GM21723 (cell line): ENCODE data around the gene VIPR2.

Experiments
- ATAC-seq: cut with Tn5 transposase; IDR thresholded peaks from one replicate; pipeline ENCODE4 v1.9.1; 2021; ENCODE audit warnings: mild to moderate bottlenecking, moderate library complexity; ENCODE audit not compliant: unreplicated experiment

Gene VIPR2

DNA sequence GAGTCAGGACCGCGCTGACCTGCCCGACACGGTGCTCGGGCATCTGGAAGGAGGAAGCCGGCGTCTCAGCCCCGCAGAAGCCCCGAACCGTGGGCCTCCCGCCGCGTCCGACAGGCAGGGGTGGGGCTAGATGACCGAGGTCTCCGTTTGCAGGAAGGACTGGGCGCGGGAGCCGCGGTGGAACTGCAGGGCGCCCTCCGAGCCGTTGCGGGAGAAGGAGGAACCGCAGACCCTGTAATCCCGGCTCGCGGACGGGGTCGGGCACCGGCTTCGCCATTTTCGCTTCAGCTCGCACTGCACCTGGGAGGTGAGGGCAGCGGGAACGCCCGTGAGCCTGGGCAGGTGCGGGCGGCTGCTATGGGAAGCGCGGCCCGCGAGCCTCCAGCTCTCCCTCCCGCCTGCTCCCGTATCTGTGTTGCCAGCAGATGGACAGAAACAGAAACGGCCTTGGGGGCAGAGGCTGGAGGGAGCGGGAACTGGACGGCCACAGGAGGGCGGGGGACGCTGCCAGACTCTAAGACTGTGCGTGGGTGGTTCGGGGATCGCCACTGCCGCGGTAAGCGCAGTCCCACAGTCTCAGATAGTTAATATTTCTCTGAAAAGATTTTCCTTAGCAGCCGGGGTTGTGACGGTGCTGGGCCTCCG lies 114.1 kb downstream of the VIPR2 start:
- no peak for ATAC-seq

DNA sequence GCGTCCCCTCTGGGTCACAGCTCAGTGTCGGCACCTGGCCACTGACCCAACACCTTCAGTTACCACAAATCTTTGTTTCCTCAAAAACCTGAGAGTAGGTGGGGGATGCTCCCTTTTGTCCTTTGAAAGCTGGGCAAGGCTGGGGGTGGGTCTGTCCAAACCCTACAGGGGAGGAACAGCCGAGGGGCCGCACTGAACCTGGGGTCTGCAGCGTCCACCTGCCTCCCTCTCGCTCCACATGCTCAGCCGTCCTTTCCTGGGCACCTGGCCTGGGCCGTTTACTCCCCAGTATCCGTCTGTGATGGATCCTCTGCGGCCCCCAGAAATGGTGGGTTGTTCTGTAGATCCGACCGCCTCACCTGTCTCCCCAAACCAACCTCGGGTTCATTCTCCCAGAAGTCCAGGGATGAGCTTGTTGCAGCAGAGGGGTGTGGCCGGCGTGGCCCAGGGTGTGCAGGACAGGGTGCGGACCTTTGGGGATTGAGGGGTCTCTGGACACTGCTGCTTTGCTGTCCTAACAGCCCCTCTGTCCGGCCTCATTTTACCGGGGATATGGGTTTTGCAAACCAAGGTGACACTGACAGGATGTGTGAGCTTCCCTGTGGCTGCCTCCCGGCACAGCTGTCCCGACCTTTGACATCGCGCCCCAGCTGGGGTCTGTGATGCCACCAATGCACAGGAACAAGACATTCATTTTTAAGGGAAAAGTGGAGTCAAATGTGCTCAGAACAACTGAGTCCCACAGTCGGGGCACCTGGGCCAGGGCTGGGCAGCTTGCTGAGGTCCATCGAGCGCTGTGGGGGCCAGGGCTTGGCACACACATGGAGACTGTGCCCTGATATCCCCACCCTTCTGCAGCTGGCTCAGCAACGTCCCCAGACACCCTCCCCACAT lies 115.9 kb downstream of the VIPR2 start:
- no peak for ATAC-seq

DNA sequence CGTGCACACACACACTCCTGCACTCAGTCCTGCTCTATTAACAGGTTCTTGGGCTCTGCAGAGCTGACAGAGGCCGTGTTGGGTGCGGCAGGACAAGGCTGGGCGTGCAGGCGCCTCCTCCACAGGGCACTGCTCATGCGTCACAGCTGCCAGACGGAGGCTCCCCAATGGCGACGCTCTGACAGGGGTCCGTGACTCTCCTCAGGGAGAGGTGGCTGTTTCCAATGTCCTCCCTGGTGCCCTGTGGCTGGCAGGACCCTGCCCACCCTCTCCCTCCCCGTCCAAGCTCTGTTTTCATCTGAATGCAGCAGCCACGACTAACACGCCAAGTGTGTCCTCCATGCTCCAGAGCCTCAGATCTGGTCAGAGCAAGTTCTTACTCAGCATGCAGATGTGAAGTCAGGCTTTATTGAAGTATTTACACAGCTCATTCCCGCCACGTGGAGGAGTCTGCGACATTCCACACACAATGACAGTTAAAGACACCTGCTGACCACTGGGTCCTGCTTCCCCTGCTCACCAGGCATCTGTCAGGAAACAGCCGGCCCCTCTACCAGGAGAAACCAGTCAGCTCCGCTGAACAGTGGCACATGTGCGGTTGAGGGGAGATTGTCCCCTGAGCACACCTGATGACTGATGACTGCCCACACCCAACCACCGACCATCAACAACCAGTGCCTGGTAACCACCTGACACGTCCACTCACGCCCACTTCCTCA lies 116.7 kb downstream of the VIPR2 start:
- ATAC-seq, result no peak

DNA sequence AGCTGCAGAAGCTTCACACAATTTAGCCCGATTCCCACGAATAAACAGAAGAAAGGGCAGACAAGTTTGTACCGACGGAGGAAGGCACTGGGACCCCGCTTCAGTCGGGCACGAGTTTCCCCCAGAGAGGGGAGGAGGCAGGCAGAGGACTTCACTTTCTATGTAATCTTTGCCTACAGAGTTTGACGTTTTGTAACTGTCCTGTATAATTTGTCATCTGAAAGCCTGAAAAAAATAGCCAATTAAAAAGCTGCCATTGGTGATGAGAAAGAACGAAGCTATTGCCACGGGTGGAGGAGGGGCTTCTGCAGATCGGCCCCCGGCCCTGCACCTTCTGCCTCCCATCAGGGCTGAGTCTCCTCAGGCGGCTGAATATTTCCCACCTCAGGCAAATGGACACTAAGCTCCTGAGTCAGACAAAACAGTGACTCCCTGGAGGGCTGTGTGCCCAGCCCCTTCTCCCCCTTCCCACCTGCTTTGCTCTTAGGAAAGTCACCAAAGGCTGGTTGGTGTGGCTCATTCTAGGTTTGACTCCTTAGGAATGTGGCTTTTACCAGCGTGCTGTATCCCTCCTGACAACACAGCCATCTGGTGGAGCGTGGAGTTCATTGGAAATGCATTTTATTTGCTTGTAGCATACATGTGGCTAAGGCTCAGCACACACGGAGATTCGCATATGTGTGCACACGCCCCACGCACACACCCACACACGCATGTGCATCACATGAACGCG lies 117.4 kb downstream of the VIPR2 start:
- no peak for ATAC-seq

DNA sequence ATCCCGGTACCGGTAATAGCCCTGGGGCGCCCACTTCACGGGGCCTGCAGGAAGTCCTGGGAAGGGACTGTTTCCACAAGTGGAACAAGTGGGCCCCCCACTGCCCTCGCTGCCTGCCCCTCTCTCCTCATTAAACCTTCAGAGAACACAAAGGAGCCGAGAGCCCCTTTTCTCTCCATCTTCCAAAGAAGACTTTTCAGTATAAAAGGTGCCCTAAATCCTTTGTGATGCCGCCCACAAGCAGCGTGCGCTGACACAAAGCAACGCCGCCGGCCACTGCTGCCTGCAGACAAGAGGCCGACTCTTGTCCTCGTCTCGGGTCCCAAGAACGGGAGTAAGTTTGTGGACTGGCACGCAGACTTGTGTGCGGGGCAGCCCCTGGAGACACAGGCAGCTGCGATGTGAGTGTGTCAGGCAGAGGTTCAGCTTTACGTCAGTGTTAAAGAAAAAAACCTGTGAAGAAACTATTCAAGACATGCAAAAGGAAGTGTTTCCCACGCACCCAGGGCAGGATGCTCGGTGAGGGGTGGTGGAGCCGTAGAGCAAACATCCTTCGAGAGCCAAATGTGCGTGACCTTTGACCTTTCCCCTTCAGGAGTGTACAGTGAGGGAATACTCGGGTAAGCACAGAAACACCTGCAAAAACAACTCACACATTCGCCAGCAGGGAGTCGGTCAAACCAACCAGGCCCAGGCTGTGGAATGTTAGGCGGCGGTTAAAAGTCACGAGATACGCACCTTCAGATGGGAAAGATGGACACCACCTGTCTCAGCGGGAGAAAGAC lies 118.2 kb downstream of the VIPR2 start:
- no peak for ATAC-seq

DNA sequence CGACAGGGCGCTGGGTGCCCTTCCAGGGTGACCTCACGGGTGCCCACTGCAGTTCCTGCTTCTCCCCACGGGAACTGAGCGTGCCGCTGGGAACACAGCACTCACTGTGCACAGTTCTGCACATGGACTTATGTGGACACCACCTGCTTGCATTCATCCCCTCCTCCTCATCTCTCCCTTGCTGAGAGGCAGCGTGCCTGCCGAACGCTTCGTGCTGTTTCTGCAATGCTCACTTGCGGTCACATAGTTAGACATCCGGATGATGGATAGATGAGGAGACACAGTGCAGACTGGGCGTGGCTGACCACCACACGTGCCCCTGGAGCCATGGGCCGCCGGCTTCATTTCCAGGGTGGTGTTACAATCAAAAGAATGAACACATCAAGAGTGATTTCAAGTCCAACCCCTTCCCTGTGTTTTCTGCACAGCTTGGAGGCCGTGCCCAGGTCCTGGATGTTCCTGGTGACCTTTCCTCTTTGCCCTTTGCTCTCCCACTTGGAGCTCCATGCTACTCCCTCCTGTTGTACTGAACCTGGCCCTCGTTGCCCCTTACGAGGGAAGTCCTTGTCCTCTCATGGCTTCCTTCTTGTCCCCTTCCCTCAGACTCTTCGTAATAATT lies 119.4 kb downstream of the VIPR2 start:
- no peak for ATAC-seq

DNA sequence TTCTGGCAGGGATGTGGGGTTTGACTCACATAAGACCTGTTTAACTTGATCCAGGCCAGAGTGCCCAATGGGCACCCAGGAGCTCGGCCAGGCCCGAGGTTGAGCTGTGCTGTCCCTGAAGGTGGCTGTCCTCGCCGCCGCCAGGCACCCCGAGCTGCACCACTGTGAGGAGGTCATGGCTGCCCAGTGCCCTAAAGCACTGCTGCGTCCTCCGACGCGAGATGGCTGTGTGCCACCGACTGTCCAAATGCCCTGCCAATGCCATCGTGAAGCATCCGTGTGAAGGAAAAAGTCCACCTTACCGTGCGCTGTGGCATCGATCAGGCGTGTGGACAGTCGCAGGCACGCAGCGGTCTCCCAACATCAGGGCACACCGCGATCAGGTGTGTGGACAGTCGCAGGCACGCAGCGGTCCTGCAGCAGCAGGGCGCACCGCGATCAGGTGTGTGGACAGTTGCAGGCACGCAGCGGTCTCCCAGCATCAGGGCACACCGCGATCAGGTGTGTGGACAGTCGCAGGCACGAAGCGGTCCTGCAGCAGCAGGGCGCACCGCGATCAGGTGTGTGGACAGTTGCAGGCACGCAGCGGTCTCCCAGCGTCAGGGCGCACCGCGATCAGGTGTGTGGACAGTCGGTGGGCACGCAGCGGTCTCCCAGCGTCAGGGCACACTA lies 120.3 kb downstream of the VIPR2 start:
- no peak for ATAC-seq

DNA sequence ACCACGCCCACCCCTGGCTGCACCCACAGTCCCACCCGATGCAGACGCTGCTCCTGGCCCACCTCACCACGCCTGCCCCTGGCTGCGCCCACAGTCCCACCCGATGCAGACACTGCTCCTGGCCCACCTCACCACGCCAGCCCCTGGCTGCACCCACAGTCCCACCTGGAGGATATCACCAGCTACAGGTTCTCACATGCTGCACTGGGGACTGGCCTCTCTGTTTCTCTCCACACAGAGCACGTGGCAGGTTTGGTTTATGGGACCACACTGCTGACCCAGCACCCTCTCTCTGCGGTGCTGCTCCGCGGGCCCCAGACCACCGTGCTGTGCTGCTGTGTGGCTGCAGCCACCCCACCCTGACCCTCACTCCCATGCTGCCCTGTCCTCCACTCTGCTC lies 120.9 kb downstream of the VIPR2 start:
- no peak for ATAC-seq

DNA sequence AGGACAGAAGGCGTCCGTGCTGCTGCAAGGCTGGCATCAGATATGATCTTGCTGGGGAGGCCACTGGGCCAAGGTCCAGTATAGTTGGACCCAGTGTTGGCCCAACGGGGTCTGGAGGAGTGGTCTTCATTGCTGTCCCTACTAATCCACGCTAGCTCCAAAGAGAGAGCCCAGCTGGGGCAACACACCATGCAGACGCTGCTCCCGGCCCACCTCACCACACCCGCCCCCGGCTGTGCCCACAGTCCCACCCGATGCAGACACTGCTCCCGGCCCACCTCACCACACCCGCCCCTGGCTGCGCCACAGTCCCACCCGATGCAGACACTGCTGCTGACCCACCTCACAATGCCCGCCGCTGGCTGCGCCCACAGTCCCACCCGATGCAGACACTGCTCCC lies 121.5 kb downstream of the VIPR2 start:
- ATAC-seq, result no peak

DNA sequence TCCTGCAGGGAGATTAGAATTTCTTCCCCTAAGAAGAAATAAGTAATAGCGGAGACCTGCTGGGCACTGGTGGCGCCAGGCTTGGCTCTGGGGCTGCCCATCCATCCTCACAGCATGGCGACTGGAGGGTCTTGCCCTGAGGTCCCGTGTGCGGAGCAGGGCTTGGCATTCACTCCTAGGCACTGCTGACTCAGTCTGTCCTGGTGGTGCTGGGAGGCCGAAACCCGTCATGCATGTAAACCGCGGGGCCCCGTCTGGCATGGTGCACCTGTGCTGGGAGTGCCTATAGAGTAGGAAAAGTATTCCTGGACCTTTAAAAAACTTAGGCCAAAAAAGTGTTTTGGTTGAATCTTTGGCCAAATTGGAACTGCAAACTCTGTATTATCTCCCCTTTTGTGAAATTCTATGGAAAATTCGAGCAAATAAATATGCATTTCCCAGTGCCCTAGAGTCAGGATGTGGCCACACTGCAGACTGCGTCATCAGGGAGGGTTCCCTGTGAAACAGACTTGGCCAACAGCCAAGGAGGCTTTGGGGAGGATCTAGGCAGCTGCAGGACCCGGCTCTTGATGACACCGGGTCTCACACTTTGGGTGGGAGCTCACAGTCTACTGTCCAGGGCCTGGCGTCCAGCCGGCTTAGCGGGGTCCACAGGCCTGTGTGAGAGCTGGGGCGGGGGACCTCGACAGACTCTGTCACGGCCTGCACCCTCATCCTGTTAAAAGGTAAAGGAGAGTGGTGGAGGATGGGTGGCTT lies 122.3 kb downstream of the VIPR2 start:
- ATAC-seq, result no peak

DNA sequence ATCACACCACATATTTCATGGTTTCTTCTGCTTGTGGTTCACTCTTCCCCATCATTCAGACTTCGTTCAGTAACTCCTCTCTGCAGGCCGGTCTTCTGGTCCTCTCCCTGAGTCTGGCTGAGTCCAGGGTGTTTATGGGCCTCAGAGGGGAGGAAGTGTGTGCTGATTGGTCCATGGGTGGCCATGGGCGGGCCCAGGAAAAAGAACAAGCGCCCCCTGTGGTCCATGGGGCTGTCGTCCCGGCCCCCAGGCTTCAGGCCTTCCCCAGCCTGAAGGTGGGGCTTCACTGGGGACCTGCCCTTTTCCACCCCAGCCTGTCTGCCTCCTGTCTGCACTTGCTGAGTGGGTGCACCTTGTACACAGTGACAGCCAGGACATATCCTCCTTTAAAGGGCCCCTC lies 123.7 kb downstream of the VIPR2 start:
- no peak for ATAC-seq

DNA sequence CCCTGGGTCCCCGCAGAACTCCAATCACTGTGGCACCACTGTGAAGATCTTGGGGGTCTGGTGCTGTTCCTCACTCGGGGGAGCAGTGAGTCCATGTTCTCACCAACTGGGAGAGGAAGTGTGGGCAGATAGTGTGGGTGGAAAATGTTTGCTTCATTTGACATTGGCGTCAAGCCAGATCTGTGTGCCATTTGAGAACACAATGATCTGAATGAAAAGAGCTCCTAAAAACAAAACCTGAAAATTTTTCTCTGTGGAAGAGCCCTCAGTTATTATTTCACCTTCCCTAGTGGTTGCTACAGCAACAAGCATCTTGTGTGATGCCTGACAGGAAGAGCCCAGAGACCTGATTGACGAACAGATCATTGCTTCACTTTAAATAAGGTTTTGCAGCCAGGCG lies 125.6 kb downstream of the VIPR2 start:
- ATAC-seq, result no peak

DNA sequence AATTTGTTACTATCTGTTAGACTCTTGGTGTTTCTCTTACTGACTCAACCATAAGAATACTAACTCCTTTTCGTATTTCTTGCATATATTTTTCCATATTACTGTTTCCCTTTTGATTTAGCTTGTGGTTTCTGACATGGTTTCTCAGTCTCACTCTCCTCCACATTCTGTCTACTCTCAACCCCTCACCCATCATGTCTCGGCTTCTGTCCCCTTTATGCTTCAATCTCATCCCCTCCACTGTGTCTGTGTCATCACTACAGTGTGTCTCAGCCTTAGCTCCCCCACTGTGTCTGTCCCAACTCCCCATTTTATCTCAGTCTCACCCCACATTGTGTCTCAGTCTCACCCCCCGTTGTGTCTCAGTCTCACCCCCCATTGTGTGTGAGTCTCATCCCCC lies 126.9 kb downstream of the VIPR2 start:
- ATAC-seq, result no peak

DNA sequence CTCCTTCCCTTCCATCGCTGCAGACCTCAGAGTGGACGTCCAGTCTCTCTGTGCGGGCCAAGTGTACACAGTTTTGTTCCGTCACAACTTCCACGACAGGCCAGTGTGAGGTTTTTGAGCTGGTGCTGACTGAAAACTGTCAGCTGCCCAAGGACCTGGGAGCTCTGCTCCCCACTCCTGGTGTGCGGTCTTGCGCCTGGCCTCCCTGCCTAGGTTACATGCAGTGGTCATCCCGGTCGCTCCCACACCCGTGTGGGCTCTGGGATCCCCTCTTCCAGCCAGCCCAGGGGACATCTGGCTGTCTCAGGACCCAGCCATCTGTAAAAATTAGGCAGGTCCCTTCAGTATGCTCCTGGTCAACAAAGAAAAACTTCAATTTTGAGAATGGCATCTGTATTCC lies 127.5 kb downstream of the VIPR2 start:
- no peak for ATAC-seq

DNA sequence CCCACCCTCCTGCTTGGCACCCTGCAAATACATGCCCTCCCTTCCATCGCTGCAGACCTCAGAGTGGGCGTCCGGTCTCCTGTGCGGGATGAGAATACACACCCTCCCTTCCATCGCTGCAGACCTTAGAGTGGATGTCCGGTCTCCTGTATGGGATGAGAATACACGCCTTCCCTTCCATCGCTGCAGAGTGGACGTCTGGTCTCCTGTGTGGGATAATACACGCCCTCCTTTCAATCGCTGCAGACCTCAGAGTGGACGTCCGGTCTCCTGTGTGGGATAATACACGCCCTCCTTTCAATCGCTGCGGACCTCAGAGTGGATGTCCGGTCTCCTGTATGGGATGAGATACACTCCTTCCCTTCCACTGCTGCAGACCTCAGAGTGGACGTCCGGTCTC lies 128.1 kb downstream of the VIPR2 start:
- ATAC-seq, result no peak

DNA sequence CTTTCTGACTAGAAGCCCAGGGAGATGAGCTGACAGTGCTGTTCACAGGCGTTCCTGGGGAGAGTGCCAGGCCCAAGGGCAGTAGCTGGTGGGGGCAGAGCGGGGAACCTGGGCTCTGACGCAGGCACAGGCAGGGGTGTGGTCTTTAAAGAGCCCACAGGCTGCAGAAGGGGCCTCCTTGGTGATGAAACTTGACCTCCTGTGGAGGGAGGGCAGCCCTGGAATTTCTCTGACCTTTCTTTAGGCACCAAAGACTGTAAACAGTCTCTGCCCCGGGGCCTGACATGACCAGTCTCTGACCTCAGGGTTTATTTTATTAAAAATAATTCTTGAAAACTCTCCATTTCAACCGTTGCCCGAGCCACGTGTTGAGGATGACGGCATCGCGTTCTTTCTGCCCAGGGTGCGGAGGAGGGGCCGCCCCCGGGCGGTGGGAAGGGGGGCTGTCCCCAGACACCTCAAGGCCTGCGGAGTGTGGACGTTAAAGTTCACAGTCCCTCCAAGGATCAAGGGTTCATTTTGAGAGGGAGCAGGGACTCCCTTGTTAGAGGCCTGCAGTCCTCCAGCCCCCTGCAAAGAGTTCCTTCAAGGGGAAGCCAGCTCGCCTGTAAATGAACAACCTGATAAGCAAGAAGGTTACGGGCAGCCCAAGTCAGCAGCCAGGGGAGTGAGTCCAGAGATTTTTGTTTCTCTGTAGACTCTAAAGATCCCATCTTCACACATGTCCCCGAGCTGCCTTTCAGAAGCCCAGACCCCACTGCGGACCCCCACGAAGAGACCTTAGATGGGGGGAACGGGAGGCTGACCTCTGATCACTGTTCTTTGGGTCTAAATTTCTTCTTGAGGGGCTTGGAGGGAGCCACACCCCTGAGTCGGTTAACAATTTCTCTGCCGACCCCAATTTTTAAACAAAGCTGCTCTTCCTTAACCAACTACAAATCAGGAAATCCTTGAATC lies 128.9 kb downstream of the VIPR2 start:
- ATAC-seq, result no peak

DNA sequence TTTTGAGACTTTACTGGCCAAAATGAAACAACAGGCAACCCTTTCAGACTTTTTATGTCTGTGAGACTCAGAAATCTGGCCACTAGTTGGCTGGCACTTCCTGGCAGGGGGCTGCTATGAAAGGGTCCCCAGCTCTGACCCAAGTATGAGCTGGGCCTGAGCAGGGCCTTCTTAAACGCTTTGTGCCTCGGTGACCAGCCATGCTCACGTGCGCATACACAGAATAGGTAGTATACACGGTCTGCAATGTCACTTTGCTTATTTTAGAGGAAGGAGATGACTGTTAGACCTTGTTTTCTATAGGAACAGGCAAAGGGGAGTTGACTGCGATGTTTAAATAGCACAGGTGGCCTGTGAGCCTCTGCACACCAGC lies 129.6 kb downstream of the VIPR2 start:
- no peak for ATAC-seq
